Natural killer cell (primary cell): ENCODE measurements around the gene ARSG. TPM values are rescaled to one million over a fixed set of nuclear protein-coding genes. Genes with fewer than 3 reads are reported as not detected.

Experiments
- ATAC-seq, 3 donors: fragments of 150-1000 bp in 2 of 3; fragments of 200-7000 bp in 1 of 3; cut with Tn5 transposase; 1 replicate in 1 of 3; 2 replicates in 2 of 3; pipeline ENCODE4 v1.10.0; 2021; ENCODE audit warnings: mild to moderate bottlenecking in 2 of 3, moderate library complexity in 2 of 3
- DNase-seq, 2 donors: peaks; one replicate each; pipeline versions ENCODE4 v3.0.0 to v3.0.0-alpha.2; 2013 to 2021; ENCODE audit warnings: mixed read lengths in 1 of 2
- H3K27ac ChIP-seq: one replicate; pipeline ENCODE4 v1.5.1; 2013; ENCODE audit warnings: mild to moderate bottlenecking, low read length
- H3K27me3 ChIP-seq: one replicate; pipeline ENCODE4 v1.6.1; 2013; ENCODE audit warnings: low read length; ENCODE audit not compliant: control insufficient read depth, insufficient read depth
- H3K36me3 ChIP-seq: one replicate; pipeline ENCODE4 v1.6.1; 2013; ENCODE audit warnings: low read length; ENCODE audit not compliant: control insufficient read depth, insufficient read depth
- H3K4me1 ChIP-seq: one replicate; pipeline ENCODE4 v1.6.1; 2013; ENCODE audit warnings: low read length; ENCODE audit not compliant: control insufficient read depth, insufficient read depth
- H3K4me3 ChIP-seq: one replicate; pipeline ENCODE4 v1.5.1; 2013; ENCODE audit warnings: low read length
- H3K9me3 ChIP-seq: one replicate; pipeline ENCODE4 v1.6.1; 2013; ENCODE audit warnings: low read length; ENCODE audit not compliant: control insufficient read depth, insufficient read depth
- H3K27ac Mint-ChIP-seq, 2 donors: one replicate each; pipeline ENCODE4 v1.8.0; 2022; ENCODE audit warnings: mild to moderate bottlenecking in 2 of 2, mixed read lengths in 2 of 2, moderate library complexity in 1 of 2
- H3K27me3 Mint-ChIP-seq, 2 donors: one replicate each; pipeline ENCODE4 v1.8.0; 2022; ENCODE audit warnings: low read depth in 2 of 2, mixed read lengths in 2 of 2
- H3K36me3 Mint-ChIP-seq: one replicate; pipeline ENCODE4 v1.8.0; 2022; ENCODE audit warnings: mixed read lengths
- H3K4me1 Mint-ChIP-seq, 2 donors: one replicate each; pipeline ENCODE4 v1.8.0; 2022; ENCODE audit warnings: mixed read lengths in 2 of 2
- H3K4me3 Mint-ChIP-seq: one replicate; pipeline ENCODE4 v1.8.0; 2022; ENCODE audit warnings: mild to moderate bottlenecking, moderate library complexity, mixed read lengths
- H3K9me3 Mint-ChIP-seq, 2 donors: one replicate each; pipeline ENCODE4 v1.8.0; 2022; ENCODE audit warnings: mixed read lengths in 2 of 2
- WGBS: methylation state at CpG from one replicate; pipeline ENCODE4 v1.1.7; 2013; ENCODE audit warnings: missing lambda C conversion rate; ENCODE audit not compliant: insufficient coverage; 5-methylcytosine and 5-hydroxymethylcytosine counted together
- intact Hi-C: fragments of 100-400 bp; cut with micrococcal nuclease; formaldehyde crosslinking; loops from one replicate; pipeline ENCODE4 v1.14.2; 2022
- total RNA-seq, 4 donors: library from RNA; stranded (reverse); fragments of 120-200 nt in 1 of 4; gene quantifications; one replicate each; pipeline versions ENCODE4 v1.2.3 to v1.2.4, GENCODE V29; 2013 to 2022
- TF ChIP-seq, protein P1 (sequence below): fragments of 200-600 bp; IDR thresholded peaks from one replicate; pipeline ENCODE4 v1.8.0; 2022; ENCODE audit warnings: antibody characterized with exemption

Gene ARSG
- total RNA-seq, 3 donors from 2014 or later (not counting 1 experiment from before 2014, with no cell fraction given) = 34.8 to 52.3 (median 39.3) TPM

DNA sequence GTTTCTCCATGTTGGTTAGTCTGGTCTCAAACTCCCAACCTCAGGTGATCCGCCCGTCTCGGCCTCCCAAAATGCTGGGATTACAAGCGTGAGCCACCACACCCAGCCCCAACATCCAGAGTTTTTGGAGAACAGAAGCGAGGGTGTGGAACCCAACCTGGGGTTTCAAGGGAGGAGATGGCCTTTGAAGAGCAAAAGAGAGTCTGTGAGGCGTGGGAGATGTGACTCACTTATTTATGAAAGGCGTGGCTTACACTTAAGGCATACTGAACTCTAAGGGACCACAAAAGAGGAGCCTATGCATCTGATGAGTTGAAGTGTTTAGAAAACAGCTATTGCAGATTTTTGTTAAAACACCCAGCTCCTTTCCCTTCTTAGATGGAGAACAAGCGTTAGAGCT lies 18.9 kb downstream of the ARSG start:
- ATAC-seq = peak; percentile 54 to 84 (median 78)
- WGBS = 61% methylated on average over 8 of the region's 8 CpGs
- DNase-seq = peak in 1 of 2 donors; percentile 50
- no peaks in the 10 kb centered on the region for H3K9me3 ChIP-seq
- no peak overlapping the region for H3K27ac ChIP-seq
- peak overlapping the region; percentile 57 to 83 for H3K27ac Mint-ChIP-seq
- H3K27me3 ChIP-seq = no peaks in the 10 kb centered on the region
- H3K27me3 Mint-ChIP-seq = no peaks in the 10 kb centered on the region
- TF ChIP-seq, protein P1, sequence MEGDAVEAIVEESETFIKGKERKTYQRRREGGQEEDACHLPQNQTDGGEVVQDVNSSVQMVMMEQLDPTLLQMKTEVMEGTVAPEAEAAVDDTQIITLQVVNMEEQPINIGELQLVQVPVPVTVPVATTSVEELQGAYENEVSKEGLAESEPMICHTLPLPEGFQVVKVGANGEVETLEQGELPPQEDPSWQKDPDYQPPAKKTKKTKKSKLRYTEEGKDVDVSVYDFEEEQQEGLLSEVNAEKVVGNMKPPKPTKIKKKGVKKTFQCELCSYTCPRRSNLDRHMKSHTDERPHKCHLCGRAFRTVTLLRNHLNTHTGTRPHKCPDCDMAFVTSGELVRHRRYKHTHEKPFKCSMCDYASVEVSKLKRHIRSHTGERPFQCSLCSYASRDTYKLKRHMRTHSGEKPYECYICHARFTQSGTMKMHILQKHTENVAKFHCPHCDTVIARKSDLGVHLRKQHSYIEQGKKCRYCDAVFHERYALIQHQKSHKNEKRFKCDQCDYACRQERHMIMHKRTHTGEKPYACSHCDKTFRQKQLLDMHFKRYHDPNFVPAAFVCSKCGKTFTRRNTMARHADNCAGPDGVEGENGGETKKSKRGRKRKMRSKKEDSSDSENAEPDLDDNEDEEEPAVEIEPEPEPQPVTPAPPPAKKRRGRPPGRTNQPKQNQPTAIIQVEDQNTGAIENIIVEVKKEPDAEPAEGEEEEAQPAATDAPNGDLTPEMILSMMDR = no peak
- H3K4me1 ChIP-seq = peaks cover 53% of the 10 kb centered on the region
- no peak overlapping the region for H3K4me3 ChIP-seq
- H3K36me3 Mint-ChIP-seq = peaks cover 9% of the 10 kb centered on the region
- no peaks in the 10 kb centered on the region for H3K9me3 Mint-ChIP-seq
- intact Hi-C loops = loop anchor here (5.0 kb wide), 1 partner anchor 47 kb away; no protein-coding TSS in a partner anchor
- H3K36me3 ChIP-seq = no peaks in the 10 kb centered on the region
- H3K4me1 Mint-ChIP-seq = peaks cover 37 to 60% of the 10 kb centered on the region in 2 donors
- H3K4me3 Mint-ChIP-seq = peak overlapping the region; percentile 52

GRCh38 chr17:68314916-68315535 lies 23.7 kb downstream of the ARSG start:
- DNase-seq (peak in 1 of 2 donors; percentile 53), ATAC-seq (peak in 2 of 3 donors; percentile 48 to 59)
- Mint-ChIP-seq H3K36me3 (no peaks in the 10 kb centered on the region), H3K4me1 (peaks cover 77 to 87% of the 10 kb centered on the region in 2 donors), H3K27ac (peak overlapping the region; percentile 70 to 83), H3K4me3 (peak overlapping the region; percentile 86), H3K9me3 (peaks cover 0 to 4% of the 10 kb centered on the region in 2 donors), H3K27me3 (no peaks in the 10 kb centered on the region)
- WGBS = 83% methylated on average over 7 of the region's 8 CpGs
- intact Hi-C loops = loop anchor here (5.0 kb wide), 1 partner anchor 42 kb away; no protein-coding TSS in a partner anchor
- Histone ChIP-seq H3K9me3 (no peaks in the 10 kb centered on the region), H3K4me1 (peaks cover 90% of the 10 kb centered on the region), H3K27me3 (no peaks in the 10 kb centered on the region), H3K36me3 (no peaks in the 10 kb centered on the region), H3K4me3 (no peak overlapping the region), H3K27ac (peak overlapping the region; percentile 2)
- TF ChIP-seq, protein P1 = no peak

GRCh38 chr17:68315930-68316329 lies 24.6 kb downstream of the ARSG start:
- H3K9me3 Mint-ChIP-seq = peaks cover 0 to 4% of the 10 kb centered on the region in 2 donors
- TF ChIP-seq, protein P1 = no peak
- Histone ChIP-seq H3K4me1 (peaks cover 83% of the 10 kb centered on the region), H3K9me3 (no peaks in the 10 kb centered on the region), H3K27me3 (no peaks in the 10 kb centered on the region), H3K27ac (no peak overlapping the region), H3K36me3 (no peaks in the 10 kb centered on the region), H3K4me3 (no peak overlapping the region)
- intact Hi-C loops = no loop called here
- peak overlapping the region; percentile 18 for H3K4me3 Mint-ChIP-seq
- H3K27me3 Mint-ChIP-seq = no peaks in the 10 kb centered on the region
- no peaks in the 10 kb centered on the region for H3K36me3 Mint-ChIP-seq
- WGBS = 97% methylated on average over 4 of the region's 4 CpGs
- peak overlapping the region; percentile 3 to 19 for H3K27ac Mint-ChIP-seq
- peaks cover 77 to 87% of the 10 kb centered on the region in 2 donors for H3K4me1 Mint-ChIP-seq
- ATAC-seq (no peak), DNase-seq (no peak)
